ENCODE measurements around the gene RNU1-3.
"Not testable (repeated sequence)": the region's sequence is repeated elsewhere in the genome, so short reads cannot be mapped to it uniquely, and the experiment has no call there.

The RNU1-3 gene

GRCh38 chr1:16693449-16694307 lies 26.9 kb upstream of the RNU1-3 start:
- DNase-seq: not testable (repeated sequence)

- not testable (repeated sequence) for DNase-seq
Observed at GRCh38 chr1:16692717-16693448, 26.1 kb upstream of the RNU1-3 start.

- DNase-seq: not testable (repeated sequence)
Observed at GRCh38 chr1:16692283-16692682, 25.5 kb upstream of the RNU1-3 start.

- not testable (repeated sequence) for DNase-seq
Observed at GRCh38 chr1:16690971-16691682, 24.4 kb upstream of the RNU1-3 start.

GRCh38 chr1:16687132-16687800 lies 20.5 kb upstream of the RNU1-3 start:
- DNase-seq: not testable (repeated sequence)

- DNase-seq: not testable (repeated sequence)
Observed at GRCh38 chr1:16685445-16686371, 19.0 kb upstream of the RNU1-3 start.

- peak; percentile 37 for DNase-seq
Observed at GRCh38 chr1:16684738-16685337, 18.1 kb upstream of the RNU1-3 start.

GRCh38 chr1:16684152-16684551 lies 17.4 kb upstream of the RNU1-3 start:
- DNase-seq: not testable (repeated sequence)

GRCh38 chr1:16682803-16683202 lies 16.1 kb upstream of the RNU1-3 start:
- DNase-seq: not testable (repeated sequence)

- not testable (repeated sequence) for DNase-seq
Observed at GRCh38 chr1:16680366-16680765, 13.6 kb upstream of the RNU1-3 start.

GRCh38 chr1:16677552-16678431 lies 11.0 kb upstream of the RNU1-3 start:
- DNase-seq: peak; percentile 55

- peak; percentile 62 for DNase-seq
Observed at GRCh38 chr1:16676661-16677523, 10.1 kb upstream of the RNU1-3 start.

- not testable (repeated sequence) for DNase-seq
Observed at GRCh38 chr1:16675118-16675510, 8.4 kb upstream of the RNU1-3 start.

- not testable (repeated sequence) for DNase-seq
Observed at GRCh38 chr1:16673976-16674375, 7.2 kb upstream of the RNU1-3 start.

GRCh38 chr1:16665836-16666235 lies 912 bp downstream of the RNU1-3 start:
- DNase-seq: not testable (repeated sequence)

- DNase-seq: not testable (repeated sequence)
Observed at GRCh38 chr1:16658234-16658633, 8.5 kb downstream of the RNU1-3 start.

- not testable (repeated sequence) for DNase-seq
Observed at GRCh38 chr1:16656981-16657683, 9.6 kb downstream of the RNU1-3 start.

- not testable (repeated sequence) for DNase-seq
Observed at GRCh38 chr1:16656574-16656973, 10.2 kb downstream of the RNU1-3 start.
